AG08395 (cell line): Measurements from ENCODE around the gene ELMOD1.

Experiments
- DNase-seq: peaks from one replicate; pipeline ENCODE4 v3.0.0; 2012; ENCODE audit warnings: mixed read lengths, low spot score

The ELMOD1 gene

DNA sequence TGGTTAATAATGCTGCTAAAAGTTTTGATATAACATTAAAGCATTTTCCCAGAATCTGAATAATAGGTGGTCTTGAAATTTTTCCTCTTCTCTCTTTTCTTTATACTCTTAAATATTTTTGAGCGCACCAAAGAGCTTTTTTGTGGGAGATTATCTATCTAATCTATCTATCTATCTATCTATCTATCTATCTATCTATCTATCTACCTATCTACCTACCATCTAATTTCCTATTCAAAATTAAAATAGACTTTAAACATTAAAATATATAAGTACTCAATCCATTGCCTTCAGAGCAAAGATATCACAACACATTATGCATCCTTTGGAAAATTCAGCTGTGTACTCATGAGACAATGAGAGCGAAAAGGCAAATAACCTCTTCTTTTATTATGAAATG, 55.8 kb downstream of the ELMOD1 start:
- no peak for DNase-seq

DNA sequence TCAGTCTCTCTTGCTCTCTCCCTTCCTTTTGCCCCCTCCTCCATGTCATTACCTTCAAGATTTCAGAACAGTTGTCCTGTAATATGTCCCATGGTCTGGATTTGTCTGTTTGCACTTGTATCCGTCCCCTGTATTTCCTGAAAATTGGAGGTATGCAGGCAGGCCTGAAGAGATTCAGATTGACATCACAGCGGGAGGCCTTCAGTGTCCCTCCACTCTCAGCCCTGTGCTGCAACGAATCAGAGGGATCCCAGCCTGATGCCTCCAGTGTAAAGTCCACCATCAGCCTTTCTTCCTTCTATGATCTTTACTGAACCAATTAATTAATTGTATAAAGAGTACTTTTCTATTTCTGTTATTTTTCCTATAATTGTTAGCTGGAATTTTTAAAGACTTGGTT, 57.3 kb downstream of the ELMOD1 start:
- DNase-seq, result no peak

DNA sequence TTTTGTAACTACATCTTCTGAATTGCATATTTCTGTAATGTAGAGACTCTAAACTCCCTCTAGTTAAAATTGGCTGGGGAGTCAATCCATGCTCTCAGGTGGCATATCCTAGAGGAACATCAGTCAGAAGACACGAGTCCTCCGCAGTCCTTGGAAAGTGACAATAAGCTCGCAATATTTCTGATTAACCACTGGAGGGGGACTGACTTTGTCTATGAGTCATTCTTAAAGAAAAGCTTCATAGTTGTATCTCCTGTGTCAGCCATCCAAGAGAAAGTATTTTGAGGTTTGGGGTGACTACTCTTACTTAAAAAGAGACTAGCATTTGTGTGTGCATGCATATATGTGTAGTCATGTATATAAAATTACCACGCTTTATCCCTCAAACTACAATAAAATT, 60.7 kb downstream of the ELMOD1 start:
- DNase-seq, result no peak

DNA sequence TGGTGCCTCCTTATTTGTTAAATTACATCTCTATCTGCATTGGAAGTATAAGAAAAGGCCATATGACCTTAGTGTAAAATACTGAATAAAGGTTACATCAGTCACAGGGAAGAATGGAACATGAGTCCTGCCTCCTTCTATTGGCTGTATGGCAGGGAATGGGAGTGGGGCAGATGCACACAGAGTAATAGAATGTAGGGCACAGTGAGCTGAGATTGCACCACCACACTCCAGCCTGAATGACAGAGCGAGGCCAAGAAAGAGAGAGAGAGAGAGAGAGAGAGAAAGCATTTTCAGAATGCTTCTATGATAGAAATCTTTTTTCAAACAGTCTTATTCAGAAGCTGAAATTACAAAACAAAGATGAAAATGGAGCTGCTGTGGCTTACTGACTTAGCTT, 62.1 kb downstream of the ELMOD1 start:
- no peak for DNase-seq

DNA sequence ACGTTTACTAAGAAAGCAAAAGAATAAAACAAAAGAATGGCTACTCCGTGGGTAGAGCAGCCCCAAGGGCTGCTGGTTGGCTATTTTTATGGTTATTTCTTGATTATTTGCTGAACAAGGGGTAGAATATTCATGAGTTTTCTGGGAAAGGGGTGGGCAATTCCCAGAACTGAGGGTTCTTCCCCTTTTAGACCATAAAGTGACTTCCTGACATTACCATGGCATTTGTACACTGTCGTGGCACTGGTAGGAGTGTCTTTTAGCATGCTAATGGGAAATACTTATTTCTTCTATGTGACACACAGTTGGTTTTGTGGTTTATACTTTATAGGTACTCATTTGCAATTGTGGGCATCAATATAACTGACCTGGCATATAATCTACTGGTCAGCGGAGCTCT, 64.7 kb downstream of the ELMOD1 start:
- no peak for DNase-seq

DNA sequence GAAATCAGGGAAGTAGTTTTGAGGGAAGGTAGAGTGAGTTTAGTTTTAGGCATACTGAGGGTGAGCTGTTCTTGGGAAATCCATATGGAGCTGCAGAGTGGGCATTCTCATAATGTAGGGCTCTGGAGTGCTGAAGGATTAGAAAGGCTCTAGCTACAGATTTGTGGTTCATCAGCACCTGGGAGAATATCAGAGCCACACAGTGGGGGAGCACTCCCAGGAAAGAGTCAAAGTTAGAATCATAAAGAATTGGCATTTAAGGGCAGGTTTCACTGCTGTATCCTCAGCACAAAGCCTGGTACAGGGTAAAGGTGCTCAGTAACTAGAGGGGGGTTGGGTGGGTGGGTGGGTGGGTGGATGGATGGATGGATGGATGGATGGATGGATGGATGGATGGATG, 68.4 kb downstream of the ELMOD1 start:
- DNase-seq, result no peak

DNA sequence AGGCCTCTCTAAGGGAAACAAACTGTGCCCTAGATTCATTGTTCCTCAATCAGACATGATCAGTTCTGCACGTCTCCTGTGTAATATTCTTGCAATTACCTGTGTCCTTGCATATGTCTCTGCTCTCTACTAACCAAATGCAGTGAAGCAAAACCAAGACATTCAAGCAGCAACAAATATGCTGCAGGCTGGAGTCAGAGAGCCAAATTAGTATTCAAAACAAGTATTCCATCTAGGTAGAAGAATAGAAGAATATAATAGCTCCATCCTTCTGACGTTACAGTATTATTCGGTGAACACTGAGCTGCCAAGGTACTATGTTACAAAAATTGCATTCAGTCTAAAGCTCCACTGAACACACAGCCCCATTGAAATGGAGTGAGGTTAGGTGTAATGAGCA, 69.1 kb downstream of the ELMOD1 start:
- DNase-seq, result no peak

DNA sequence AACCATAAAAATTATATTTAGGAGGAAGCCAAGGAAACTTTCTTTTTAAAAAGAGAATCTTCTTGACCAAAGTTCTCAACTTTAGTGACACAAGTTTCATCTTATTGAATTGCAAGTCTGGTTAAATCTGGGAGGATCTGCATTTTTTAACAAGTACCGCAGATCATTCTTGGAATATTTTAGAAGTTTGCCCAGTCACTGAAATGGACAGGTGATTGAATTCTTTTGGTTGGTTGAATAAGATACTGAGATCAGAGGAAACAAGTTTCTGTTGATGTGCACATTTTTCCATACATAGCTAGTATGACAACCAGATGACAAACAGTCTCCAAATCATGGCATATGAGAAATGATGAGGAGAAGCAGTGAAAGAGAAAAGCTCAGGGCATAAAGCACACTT, 70.7 kb downstream of the ELMOD1 start:
- no peak for DNase-seq

DNA sequence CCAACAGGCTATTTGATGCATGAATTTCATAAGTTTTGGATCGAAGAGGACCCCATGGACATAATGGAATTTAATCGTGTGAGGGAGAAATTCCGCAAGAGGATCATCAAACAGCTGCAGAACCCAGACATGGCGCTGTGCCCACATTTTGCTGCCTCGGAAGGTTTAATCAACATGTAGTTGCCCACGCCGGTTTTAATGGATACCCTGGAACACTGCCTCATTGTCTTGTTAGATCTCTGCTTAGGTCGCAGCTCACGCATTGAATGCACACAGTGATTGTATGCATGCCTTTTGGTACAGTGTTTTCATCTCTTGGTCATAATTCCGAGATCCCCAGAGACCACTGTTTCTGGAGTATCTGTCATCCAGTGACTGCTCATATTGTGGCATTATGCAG, 74.1 kb downstream of the ELMOD1 start:
- DNase-seq, result no peak

DNA sequence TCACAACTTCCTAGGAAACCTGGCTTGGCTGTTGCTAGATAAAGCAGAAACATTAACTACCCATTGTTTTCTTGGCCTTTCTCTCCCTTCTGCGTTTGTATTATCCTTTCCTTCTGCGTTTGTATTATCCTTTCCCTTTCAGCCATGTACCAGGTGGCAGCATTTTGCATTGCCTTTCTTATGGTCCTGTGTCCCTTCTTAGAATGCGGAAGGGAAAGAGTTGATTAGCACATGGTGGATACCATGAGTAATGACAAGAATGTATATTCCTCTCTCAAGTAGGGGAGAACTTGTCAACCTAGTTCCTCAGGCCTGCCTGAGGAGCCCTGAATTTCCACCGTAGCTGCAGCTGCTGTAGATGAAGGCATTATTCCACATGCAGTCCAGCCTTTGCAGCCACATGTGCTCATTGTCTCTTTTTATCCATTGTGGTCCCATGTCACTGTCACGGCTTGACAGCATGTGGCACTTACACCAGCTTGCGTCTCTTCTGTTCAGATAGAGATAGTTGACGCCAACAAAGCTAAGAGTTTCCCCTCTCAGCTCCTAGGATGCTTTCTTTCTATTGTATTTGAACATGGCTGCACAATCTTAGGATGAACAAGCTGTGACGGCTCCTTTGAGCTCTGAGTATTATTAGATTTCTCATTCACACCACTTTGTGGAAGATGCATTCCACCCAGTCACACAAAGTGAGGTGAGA, 76.1 kb downstream of the ELMOD1 start:
- DNase-seq, result no peak

DNA sequence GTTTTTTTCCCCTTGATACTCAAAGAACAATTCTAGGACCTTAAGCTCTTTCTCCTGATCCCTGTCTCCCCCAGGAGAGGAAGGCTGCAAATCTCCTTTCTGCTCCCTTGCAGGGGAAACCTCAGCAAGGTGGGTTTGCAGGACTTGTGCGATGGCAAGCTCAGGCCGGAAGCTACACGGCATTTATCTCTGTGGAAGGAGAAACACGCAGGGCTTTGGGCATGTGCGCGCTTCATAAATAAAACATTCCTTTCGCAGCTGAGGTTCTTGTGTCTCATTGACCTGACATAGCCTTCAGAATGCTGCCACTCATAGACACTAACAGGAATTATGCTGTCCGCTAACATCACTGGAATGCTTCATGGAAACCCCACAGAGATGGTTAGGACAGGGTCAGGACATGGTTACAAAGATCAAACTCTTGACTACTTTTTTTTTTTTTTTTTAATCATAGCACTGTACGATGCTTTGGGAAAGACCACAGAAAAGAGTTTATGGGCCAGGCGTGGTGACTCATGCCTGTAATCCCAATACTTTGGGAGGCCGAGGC, 78.3 kb downstream of the ELMOD1 start:
- no peak for DNase-seq

DNA sequence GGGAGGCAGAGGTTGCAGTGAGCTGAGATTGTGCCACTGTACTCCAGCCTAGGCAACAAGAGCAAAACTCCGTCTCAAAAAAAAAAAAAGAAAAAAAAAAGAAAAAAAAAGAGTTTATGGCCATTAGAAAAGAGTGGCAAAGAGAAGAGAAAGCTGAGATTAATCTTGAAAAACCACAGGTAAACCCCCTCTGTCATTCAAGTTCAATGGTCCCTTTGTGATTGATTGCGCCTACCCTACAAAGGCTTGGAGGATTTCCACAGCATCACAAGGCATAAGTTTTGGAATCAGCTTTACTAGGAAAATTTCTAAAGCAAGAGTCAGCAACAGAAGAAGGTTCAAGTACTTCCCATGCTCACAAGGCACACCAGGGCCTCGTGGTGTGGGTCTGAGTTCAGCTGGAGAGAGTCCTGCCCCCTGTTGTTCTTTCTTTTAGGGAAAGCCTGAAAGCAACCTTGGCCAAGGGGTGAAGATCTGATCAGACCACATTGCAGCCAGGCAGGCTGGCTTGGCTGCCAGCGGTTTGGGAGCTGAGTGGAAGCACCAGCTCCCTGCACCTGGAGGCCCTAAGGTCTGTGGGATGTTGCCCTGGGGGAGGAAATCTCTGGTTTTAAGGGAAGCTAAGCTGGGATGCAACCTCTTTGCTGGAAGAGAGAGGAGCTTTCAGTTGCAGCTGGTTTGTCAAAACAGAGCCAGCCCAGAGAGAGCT, 79.1 kb downstream of the ELMOD1 start:
- DNase-seq, result no peak

DNA sequence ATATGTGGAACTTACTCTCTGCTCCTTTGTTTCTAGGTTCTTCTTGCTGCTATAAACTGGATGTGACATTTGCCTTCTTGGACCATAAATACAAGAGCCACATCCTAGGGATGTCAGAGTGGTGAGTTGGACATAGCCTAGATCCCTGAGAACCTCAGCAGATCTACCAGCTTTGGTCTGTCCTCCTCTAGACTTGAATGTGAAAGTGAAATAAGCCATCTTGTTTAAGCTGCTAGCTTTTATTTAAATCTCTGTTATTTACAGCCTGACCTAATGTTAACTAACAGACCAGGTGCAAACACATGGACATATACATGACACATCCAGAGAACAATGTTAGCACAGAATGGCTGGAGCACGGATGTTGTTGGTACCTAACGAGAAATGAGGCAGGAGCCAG, 85.0 kb downstream of the ELMOD1 start:
- no peak for DNase-seq

DNA sequence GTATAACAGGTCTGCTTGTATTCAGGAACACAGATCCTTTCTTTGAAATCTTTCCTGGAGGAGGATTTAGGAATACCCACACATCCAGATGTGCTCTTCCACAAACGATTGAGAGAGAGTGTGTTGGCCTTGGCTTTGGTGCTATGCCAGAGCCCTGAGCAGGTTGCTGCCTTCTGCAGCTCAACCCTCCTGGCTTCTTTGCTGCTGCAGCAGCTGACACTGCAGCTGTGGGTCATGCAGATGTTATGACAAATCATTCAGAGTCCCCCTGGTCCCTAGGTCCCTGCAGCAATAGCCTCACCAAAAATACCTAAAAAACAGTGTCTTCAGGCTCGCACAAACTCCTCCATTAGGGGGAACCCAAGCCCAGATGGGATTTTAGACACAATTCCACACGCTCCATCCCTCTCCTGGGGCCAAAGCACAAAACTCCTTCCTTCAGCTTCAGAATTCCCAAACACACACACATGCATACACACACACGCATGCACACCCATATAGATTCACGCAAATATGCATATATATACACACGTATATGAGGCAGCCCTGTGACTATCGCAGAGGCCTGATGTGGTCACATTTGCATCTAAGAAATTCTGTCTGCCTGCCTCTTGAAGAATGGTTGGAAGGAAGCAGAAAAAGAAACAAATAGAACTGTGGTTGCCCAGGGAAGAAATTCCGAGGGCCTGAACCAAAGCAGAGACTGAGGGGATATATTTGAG, 85.5 kb downstream of the ELMOD1 start:
- DNase-seq, result no peak

DNA sequence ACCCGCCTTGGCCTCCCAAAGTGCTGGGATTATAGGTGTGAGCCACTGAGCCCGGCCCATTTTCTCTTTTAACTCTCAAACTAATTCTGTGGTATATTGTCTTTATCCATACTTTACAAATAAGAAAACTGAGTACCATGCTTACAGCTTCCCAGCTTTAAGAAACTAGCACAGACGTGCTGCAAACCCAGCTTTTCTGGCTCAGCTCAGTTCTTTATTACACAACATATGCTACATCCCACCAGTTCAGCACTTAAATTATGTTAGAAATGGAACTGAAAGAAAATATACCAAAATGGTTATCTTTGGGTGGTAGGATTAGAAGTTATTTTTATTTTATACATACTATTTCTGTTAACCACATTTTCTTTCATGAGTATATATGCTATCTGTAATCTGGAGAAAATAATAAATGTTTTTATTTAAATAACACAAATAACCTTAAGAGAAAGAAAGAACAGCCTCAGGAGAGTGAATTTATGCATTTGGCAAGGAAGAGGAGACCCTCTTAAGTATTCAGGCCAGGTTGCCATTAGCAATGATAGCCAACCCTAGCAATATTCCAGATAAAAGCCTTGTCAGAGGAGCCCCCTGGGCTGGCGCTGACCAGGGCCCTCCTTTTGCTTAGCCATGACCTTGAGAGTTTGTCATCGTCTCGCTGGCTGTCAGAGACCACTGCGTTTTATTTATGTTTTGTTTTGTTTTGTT, 87.1 kb downstream of the ELMOD1 start:
- DNase-seq, result no peak

DNA sequence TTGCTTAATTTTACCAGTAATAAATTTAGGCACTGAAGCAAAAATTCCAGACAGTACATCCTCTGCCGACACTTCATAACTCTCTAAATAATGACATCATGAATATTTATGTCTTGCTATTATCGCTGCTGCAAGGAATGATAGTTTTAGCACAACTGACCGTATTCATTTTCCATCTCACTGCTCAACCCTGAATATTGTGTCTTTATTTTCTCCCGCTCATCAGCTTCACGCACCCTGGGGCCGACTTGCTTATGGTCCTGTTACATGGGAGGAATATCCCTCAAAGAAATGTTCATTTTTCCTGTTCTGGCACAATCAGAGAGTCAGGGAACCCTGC, 87.7 kb downstream of the ELMOD1 start:
- no peak for DNase-seq

DNA sequence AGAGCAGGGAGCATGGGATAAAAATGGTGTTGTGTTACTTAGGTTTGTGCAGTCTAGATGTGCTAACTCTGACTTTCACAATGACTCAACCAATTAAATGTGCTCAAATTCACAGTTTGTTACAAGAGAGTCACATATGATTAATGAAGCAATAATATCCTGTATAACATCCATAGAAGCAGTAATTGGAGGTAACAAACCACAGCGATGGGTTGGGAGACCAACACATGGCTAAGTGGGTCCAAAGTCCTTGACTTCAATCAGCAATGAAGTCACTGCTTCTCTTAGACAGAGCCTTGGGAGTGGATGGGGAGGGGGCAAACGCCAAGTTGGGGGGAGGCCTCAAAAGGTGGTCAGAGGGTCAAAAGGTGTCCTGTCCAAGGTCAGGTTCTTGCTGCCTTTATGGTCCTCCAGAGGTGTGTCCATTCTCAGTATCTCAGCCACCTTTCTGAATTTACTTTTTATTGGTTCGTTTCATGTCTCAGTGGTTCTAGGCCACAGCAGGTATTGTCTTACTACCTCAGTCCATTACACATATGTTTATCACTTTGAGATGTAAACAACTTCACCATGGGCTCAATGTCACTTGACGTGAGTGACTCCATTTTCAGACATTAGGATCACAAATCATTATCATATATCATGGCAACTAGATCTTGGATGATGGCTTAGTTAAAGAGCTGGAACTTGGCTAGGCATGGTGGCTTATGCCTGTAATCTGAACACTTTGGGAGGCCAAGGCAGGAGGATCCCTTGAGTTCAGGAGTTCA, 88.5 kb downstream of the ELMOD1 start:
- DNase-seq, result no peak

DNA sequence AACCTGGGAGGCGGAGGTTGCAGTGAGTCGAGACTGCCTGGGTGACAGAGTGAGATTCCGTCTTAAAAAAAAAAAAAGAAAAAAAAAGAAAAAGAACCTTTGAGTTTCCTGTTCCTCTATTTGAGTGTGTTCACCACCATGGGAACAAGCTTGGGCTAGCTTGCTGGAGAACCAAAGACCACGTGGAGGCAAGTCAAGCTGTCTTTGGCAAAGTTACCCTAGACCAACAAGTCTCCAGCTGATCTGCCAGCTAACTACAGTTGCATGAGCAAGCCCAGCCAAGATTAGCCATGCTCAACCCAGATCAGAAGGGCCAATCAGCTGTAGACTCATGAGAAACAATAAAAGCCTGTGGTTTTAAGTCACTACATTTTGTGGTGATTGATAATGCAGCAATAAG, 91.2 kb downstream of the ELMOD1 start:
- DNase-seq, result no peak

DNA sequence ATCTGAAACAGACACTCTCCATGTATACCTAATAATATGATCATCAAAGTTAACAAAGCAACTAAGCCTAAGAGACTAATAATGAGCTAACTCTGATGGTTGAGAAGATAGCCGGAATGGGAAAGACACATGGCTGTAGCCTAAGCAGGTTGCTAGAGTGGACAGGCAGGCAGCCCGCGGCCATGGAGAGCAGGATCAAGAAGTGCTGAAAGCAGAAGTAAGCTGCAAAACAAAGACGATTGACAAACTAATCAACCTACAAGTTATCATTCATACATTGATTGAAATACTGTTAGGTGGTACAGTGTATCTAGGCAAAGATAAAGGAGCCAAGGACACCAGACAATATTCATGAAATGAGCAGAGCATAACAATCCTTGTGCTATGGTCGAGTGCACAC, 91.6 kb downstream of the ELMOD1 start:
- no peak for DNase-seq

DNA sequence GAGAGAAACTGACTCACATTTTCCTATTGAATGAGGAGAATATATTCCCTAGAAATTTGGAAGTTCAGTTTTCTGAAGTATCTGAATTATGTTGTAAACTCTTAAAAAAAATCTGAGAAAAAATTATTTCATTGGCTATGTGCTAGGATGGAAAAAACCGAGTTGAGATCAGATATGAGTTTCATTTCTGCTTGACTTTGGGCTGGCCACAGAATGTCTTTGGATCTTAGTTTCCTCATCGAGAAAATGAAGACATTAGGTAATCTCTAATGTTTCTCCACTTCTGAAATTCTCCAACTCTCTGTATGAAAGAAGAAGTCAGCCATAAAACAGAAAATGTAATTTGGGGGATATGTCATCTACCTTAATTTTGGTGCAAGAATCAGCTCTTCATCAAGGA, 92.1 kb downstream of the ELMOD1 start:
- no peak for DNase-seq

DNA sequence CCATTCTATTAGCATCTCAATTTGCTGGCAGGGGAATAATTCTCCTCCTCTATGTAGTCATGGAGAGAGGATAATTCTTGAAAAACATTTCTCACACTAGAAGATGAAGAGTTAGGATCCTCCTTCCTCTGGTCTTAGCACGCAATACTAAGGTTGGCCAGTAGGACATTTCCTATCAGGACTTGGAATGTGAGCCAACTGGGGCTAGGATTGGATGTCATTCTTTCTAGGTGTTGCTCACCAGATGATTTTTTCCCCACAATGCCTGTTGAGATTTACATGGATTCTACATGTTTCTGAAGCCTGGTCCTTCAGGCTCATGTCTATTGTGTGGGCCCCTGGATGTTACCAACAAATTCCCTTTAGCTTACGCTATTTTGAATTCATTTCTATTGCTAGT, 92.9 kb downstream of the ELMOD1 start:
- DNase-seq, result no peak
